ENCODE measurements around the gene CRYBB3.
"Not testable (repeated sequence)": the region's sequence is repeated elsewhere in the genome, so short reads cannot be mapped to it uniquely, and the experiment has no call there.

CRYBB3 gene

DNA sequence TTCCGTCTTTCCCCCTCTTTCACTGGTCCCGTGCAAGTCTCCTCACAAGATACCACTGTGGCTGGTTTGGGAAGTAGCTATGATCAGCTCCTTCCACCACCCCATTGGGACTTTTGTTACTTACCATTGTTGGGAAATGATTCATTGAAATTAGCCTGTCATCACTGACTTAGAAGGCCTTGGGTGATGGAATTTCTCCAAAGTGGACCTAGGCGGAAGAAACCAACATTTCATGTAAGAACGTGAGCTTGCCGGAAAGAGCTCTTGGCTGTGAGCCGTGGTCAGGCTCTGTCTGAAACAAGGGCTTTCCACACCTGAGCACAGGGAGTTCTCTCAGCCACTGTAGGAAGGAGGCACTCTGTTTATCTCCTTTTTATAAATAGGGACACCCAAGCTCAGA, 23.5 kb upstream of the CRYBB3 start:
- DNase-seq, result no peak

DNA sequence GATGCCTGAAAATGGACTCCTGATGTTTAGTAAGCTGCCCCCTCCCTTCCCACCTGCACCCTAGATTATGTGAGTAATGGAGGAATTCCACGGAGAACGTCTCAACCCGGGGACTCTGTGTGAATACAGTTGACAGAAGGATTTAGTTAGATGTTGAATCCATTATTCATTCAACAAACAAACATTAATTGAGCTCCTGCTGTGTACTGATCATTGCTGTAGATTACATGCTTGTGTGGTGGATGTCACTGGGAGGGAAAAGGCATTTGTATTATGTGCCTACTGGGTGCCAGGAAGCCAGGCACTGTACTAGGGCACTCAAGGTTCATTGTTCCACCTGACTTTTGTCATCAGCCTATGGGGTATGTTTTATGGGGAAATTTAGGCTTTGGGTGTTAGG, 22.9 kb upstream of the CRYBB3 start:
- no peak for DNase-seq

DNA sequence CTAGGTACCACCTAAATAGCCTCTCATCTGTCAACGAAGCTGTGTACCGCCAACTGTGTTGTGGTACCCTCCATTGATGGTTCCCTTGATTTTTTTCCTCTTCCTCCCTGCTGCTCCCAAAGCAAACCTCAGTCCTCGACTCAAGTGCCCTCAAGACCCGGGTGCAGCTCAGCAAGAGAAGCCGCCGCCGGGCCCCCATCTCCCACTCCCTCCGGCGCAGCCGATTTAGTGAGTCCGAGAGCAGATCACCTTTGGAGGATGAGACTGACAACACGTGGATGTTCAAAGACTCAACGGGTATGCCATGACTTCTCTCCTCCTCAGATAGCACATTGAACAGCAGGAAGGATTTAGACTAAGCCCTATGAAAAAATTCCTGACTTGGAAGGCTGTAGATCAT, 22.4 kb upstream of the CRYBB3 start:
- no peak for DNase-seq

DNA sequence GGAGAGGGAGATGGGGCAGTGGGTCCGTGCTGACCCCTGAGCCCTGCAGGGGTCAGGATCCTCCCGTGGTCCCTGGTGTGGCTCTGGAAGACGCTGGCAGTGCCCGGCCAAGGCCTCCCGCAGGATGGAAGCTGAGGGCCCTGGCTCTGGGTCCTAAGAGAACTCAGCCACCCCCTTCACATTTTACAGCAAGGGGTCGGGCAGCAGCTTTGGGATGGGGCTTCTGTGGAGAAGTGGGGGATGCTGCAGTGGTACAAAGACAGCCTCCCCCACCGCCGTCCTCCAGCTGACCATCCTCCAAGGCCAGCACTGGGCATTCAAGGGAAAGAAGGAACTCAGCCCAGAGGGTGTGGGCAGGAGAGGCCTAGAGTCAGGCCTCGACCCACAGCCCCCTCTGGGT, 21.8 kb upstream of the CRYBB3 start:
- DNase-seq, result no peak

DNA sequence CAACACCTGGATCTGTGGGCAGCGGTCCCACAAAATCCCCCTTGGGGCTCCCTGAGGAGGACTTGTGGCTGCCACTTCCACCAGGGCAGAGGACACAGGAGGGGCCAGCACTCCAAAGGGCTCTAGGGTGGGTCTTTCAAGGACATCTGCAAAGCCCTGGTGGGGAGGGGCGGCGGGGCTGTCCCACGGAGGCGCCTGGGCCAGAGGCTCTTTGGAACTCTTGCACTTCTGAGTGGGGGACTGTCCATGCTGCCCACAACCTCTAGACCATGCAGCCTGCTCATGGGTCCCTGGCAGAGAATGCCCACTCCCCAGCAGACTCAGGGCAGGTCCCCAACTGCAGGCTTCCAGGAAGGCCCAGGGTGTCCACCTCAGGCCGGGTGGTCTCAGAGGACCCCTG, 21.3 kb upstream of the CRYBB3 start:
- not testable (repeated sequence) for DNase-seq

DNA sequence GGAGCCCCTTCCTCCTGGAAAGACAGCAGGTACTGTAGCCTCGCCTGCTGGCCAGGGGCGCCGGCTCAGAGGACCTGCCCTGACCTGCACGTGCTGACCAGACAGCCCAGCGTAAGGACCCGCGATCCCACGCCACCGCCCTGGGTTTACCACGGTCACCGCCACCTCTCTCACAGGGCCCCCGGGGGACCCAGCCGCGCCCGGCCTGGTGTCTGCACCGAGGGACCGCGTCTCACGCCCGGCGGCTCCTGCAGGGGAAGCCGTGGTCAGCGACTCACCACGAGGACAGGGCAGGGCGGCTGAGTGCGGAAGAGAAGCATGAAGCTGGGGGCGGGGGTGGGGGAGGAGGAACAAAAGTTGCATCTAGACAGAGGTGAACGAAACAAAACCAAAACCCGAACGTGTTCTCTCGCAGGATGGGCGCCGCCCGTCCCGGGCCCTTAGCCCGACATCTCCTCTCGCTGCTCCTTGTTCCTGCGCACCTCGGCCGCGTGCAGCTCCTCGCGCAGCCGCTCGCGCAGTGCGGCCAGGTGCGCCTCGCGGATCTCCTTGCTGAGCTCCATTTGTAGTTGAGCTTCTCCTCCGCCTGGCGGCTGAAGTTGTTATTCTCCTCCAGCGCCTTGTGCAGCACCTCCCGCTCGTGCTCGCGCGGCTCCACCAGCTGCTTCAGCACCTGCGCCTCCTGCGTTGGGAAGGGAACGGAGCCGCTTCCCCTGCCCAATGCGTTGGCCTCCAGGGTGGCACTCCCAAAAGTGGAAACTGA, 20.6 kb upstream of the CRYBB3 start:
- not testable (repeated sequence) for DNase-seq

DNA sequence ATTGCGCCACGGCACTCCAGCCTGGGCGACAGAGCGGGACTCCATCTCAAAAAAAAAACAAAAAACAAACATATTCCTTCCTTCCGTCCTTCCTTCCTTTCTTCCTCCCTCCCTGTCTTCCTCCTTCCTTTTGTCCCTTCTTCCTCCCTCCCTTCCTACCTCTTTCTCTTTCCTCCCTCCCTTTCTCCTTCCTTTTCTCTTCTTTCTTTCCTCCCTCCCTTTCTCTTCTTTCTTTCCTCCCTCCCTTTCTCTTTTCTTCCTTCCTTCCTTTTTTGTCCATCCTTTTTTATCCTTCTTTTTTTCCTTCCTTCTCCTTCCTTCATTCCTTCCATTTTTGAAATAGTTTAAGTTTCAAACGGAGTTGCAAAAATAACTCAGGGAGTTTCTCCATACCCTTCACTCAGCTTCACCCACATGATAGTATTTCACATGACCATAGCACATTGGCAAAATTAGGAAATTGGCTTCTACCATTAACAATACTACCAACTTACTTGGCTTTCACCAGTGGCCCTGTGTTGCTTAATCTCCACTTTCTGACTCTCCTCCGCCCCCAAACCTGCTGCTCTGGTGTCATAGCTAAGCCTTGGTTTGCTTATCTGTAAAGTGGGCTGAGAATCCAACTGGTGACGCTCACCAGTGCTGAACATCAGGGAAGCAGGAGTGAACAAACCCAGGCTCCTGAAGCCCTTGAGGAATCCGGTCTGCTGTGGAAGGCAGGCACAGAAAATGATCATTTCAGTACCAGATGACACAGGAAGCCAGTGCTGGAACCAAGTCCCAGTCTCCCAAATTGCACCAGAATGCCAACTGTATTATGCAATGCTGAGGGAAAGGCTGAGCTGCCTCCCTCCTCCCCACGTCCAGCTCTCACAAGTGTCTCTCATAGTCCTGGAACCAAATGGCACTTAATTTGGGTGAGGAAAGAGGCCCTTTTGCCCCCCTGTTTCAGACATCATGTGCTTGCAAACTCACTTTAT, 17.2 kb upstream of the CRYBB3 start:
- DNase-seq, result no peak

DNA sequence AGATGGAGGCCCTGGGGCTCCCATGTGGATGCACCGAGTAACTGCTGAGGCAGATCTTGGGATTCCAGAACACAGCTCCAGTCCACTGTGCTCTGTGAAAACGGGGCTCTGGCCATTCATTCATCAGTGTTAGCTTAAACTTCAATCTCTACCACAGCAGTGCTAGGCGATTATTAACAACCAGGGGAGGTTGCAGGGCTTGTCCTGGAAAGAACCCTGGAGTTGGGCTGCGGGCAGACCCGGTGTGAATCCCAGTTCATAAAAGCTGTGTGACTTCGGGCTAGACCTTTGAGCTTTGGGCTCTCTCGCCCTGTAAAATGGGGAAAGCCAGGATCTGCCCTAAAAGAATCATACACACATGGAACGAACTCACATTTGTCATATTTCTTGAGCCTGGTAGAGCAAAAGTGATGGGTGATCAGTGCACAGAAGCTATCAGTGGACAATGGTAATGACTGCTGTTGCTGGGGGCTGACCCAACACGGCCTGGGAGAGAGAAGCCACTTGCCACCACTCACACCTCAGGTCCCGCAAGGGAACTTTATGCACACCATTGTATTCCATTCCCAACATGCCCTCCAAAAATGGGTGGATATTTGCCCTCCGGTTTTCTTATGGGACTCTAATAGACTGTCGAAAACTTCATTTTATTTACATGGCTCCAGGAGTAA, 15.6 kb upstream of the CRYBB3 start:
- no peak for DNase-seq

DNA sequence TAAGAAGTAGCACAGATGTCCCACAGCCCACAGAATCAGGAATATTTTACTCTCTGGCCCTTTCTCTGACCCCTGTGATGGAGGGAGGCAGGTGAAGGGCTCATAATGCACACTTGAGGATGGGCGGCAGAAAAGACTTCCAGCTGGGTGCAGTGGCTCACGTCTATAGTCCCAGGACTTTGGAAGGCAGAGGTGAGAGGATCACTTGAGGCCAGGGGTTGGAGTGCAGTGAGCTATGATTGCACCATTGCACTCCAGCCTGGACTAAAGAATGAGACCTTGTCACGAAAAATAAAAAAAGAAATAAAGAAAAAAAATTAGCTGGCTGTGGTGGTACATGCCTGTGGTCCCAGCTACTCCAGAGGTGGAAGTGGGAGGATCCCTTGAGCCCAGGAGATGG, 13.5 kb upstream of the CRYBB3 start:
- no peak for DNase-seq

DNA sequence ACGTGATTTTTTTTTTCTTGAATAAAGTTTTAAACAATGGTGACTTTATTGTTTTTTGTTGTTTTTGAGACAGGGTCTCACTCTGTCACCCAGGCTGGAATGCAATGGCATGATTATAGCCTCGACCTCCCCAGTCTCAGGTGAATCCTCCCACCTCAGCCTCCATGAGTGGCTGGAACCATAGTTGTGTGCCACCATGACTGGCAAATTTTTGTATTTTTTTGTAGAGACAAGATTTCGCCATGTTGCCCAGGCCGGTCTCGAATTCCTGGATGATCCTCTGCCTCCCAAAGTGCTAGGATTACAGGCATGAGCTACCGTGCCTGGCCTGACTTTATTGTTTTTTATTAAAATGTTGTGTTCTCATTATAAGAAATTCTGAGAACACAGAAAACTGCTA, 12.2 kb upstream of the CRYBB3 start:
- no peak for DNase-seq

DNA sequence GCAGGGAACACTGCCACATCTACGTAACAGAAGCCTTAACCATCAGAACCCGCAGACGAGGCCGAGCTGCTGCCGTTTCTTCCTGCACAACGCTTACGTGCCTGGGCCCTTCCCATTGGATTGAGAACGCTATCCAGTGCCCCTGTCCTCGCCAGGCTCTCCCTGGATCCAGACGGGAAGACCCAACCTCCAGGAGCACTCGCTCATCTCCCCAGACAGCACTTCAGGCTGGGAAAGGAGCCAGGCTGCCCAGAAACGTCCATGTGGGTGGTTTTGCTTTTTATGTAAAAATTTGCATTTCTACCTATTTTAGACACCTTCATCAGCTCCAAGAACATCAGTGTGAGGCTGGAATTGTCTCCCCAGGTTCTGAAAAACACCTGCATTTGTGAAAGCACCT, 7.3 kb upstream of the CRYBB3 start:
- DNase-seq, result no peak

DNA sequence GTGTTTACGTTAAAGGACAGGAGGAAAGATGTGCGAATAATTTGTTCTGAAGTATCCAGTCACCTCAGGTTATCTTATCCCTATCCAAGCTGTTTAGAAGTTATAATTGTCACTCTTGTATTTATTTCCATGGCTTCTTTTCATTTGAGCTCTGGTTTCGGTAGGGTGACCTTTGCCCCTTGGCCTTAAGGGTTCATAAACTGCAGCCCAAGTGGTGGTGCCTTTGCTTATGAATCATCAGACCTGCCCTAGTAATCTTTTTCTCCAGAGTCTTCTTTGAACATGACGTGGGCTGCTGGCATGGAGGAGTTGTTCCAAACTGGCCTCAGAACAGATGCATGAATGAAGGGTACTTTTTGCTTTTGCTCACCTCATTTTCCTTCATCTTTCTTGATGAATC, 6.5 kb upstream of the CRYBB3 start:
- no peak for DNase-seq

DNA sequence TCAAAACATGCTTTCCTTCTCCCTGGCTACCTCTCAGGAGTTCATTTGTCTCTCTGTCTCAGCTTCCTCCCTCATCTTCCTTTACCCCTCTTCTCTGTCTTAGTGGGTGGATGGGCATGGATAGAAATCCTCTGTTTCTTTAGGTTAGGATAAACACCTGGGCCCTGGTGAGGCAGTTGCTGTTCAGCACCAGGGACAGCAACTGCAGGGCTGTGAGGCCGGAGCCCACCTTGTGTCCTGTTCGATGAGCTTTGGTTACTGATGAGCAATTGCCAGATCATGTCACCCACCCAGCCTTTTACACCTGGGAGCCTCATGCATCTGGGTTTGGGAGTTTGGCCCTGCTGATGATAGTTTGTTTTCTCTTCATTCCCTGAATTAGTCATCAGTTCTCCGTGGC, 6.1 kb upstream of the CRYBB3 start:
- DNase-seq, result no peak

DNA sequence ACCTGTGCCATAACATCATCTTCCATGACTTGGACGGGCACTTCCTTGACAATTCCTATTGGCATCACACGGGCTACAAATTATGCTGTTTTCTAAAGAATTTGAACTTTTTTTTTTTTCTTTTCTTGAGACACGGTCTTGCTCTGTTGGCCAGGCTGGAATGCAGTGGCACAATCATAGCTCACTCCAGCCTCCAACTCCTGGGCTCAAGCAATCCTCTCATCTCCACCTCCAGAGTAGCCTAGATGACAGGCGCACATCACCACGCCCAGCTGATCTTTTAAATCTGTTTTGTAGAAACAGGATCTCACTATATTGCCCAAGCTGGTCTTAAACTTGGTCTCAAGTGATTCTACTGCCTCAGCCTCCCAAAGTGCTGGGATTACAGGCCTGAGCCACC, 3.3 kb upstream of the CRYBB3 start:
- no peak for DNase-seq

DNA sequence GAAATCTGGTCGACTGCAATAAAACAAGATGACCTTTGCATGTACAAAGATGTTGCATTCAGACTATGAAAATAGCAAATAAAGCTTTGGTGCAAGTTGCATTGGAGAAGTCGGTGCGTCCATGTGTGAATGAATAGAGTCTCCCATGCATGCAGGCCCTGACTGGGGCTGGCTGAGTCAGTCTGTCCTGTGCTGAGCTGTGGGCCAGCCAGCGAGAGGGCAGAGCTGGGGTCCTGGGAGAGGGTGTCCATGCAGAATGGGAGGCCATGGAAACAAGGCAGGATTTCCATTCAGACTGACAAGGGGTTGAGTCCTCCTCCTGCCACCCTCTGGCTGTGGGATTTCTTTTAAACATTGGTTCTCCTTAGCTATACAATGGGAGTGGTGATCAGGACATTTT, 2.3 kb upstream of the CRYBB3 start:
- DNase-seq, result no peak

DNA sequence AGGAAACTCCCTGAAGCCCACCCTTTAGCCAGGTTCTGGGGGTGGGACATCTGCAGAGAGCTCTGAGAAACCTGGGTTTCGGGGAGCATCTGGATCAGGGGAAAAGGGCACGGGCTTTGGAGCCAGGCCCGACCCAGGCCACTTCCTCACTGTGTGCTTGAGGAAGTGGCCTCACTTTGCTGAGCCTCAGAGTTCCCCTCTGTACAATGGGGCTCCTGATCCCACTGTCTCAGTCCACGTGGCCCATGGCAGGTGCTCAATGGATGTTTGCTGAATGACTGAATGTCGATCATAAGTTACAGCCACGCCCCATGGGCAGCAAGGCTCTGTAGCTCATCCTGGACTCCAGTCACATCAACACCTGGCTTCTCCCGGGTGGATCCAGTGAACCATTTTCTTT, 1.3 kb downstream of the CRYBB3 start:
- no peak for DNase-seq

DNA sequence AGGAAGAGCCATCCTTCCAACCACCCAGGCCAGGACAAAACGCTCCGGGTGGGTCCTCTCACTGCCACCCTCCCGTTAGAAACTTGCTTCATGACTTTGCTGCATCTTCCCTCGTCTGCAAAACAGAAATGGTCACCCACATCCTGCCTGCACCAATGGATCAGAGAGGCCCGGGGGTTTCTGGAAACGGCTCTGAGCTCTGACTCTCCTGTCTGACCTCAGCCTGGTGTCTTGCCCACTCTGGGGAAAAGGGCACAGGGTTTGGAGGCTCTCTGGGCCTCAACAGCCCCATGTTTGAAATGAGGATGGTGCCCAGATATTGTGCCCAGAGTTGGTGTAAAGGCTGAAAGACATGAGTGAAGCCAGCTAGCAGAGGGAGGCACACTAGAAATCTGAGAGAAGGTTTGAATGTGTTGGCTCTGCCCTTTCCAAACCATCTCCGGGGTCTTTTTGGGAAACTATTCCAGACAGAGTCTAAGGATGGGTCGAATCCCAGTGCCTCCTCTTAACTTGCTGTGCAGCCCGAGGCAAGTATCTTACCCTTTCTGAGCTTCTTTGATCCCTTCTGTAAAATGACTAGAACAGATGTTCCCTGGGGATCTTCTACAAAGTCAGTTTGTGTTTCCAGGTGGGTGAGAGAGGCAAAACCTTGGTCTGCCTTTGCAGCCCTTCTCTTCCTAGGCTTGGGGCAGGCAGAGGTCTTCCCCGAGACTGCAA, 2.1 kb downstream of the CRYBB3 start:
- no peak for DNase-seq

DNA sequence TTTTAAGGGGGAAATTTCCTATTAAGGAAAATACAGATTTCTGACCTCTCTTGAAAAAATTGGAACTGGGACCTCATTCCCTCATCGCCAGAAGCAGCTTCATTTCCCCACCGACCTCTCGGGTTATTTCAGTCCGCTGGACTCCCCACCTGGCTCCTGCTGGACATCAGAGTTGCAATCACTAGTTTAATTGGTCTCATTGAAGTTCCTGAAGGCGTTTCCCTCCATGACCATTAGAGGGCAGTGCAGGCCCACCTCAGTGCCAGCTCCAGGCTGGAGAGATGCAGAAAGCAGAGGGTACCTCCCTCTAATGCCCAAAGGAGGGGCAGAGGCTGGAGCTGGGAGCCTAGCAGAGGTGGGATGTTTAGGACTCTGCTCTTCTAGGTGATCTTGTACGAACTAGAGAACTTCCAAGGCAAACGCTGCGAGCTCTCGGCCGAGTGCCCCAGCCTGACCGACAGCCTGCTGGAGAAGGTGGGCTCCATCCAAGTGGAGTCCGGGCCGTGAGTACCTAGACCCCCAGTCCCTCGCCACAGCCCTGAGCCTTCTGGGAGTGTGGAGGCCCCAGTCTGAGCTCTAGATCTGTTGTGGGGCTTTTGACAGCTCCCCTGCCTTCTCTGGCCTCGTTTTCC, 2.7 kb downstream of the CRYBB3 start:
- peak; percentile 27 for DNase-seq

DNA sequence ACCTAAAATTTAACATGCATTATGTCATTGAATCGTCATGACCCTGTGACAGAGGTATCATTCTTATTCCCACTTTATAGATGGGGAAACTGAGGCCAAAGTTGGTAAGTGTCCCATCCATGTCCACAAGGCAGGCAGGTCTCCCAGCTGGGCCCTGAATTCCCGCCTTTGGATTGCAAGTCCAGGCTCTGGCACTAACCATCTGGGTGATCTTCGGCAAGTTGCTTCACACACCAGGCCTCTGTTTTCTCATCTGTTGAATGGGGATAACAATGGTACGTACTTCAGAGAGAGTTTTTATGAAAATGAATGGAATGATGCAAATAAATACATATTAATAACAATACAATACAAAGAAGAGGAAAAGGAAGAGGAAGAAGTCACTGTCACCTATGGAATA, 3.4 kb downstream of the CRYBB3 start:
- DNase-seq, result no peak

DNA sequence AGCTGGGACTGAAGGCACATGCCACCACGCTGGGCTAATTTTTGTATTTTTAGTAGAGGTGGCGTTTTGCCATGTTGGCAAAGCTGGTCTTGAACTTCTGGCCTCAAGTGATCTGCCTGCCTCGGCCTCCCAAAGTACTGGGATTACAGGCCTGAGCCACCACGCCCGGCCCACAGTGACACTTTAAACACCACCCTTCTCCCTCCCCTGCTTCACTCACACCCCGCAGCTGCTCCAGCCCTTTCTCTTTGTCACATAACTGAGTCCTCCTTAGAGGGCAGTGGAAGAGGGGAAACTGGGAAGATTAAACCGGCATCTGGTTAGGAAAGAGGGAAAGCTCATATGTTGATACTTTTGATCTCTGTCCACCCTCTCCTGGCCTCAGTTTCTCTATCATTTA, 4.9 kb downstream of the CRYBB3 start:
- not testable (repeated sequence) for DNase-seq

DNA sequence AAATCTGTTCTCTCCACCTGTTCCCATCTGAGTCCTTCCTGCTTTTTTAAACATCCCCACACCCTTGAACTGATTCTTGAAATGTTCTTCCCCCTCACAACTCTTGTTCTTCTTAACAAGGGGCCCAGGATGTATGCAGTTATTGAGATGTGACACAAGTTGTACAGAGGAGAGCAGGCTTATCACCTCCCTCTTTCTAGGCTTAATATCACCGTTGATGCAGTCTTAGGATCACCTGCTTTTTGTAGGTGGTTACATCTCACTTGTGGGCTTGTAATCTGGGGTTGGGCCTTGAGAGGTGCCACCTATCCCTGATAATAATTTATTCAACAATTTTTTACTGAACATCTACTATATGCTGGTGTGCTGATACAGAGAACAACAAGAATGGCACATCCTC, 6.2 kb downstream of the CRYBB3 start:
- no peak for DNase-seq

DNA sequence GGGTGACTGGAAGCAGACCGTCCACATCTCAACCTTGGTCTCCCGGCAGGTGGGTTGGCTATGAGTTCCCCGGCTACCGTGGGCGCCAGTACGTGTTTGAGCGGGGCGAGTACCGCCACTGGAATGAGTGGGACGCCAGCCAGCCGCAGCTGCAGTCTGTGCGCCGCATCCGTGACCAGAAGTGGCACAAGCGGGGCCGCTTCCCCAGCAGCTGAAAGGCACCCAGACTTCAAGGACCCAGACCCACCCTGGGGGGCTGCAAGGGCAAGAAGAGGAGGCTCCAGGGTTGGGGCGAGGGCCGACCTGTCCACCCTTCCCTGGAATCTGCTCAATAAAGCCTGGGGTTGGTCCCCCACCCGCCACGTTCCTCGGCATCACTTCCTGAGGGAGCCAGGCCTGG, 7.3 kb downstream of the CRYBB3 start:
- DNase-seq, result no peak

All from effector CD4-positive, alpha-beta T cell (primary cell).